ENCODE results near the gene CTNNA2. TPM values are rescaled to one million over a fixed set of nuclear protein-coding genes. Genes with fewer than 3 reads are reported as not detected.

CTNNA2 gene
- total RNA-seq, 2 donors from 2014 or later, result 0.37 to 0.92 TPM

- intact Hi-C loops (cut with DNase I, micrococcal nuclease), result no loop called here
- no peak for ATAC-seq
- DNase-seq, result no peak
Measured at GRCh38 chr2:80403081-80403480, 890.2 kb downstream of the CTNNA2 start.

GRCh38 chr2:80407377-80407776, 894.5 kb downstream of the CTNNA2 start:
- DNase-seq, result no peak
- no peak for ATAC-seq
- intact Hi-C loops (cut with DNase I, micrococcal nuclease), result no loop called here

- no peak for DNase-seq
- intact Hi-C loops (cut with DNase I, micrococcal nuclease), result no loop called here
- ATAC-seq, result no peak
Measured at GRCh38 chr2:80410346-80410745, 897.5 kb downstream of the CTNNA2 start.

GRCh38 chr2:80413136-80413535, 900.3 kb downstream of the CTNNA2 start:
- DNase-seq, result no peak
- intact Hi-C loops (cut with DNase I, micrococcal nuclease), result no loop called here
- no peak for ATAC-seq

GRCh38 chr2:80417737-80418136, 904.9 kb downstream of the CTNNA2 start:
- no peak for DNase-seq

GRCh38 chr2:80420530-80421208, 907.8 kb downstream of the CTNNA2 start:
- intact Hi-C loops (cut with DNase I, micrococcal nuclease), result no loop called here
- no peak for ATAC-seq
- no peak for DNase-seq

More at GRCh38 chr2:80417737-80418136, 904.9 kb downstream of the CTNNA2 start:
- intact Hi-C loops (cut with DNase I, micrococcal nuclease), result no loop called here
- no peak for ATAC-seq

- no peak for DNase-seq
- ATAC-seq, result no peak
- intact Hi-C loops (cut with DNase I, micrococcal nuclease), result no loop called here
Measured at GRCh38 chr2:80429251-80429650, 916.4 kb downstream of the CTNNA2 start.

- intact Hi-C loops (cut with DNase I, micrococcal nuclease), result no loop called here
- no peak for ATAC-seq
- DNase-seq, result no peak
Measured at GRCh38 chr2:80437959-80438358, 925.1 kb downstream of the CTNNA2 start.

GRCh38 chr2:80438686-80439085, 925.8 kb downstream of the CTNNA2 start:
- no peak for ATAC-seq
- DNase-seq, result no peak
- intact Hi-C loops (cut with DNase I, micrococcal nuclease), result no loop called here

GRCh38 chr2:80454628-80455027, 941.8 kb downstream of the CTNNA2 start:
- ATAC-seq (no peak), DNase-seq (peak in 1 of 2 donors; percentile 4)
- intact Hi-C loops (cut with DNase I, micrococcal nuclease), result no loop called here

GRCh38 chr2:80459028-80459427, 946.2 kb downstream of the CTNNA2 start:
- ATAC-seq, result no peak
- no peak for DNase-seq
- intact Hi-C loops (cut with DNase I, micrococcal nuclease), result no loop called here

- no peak for DNase-seq
- ATAC-seq, result no peak
- intact Hi-C loops (cut with DNase I, micrococcal nuclease), result no loop called here
Measured at GRCh38 chr2:80461505-80462197, 948.8 kb downstream of the CTNNA2 start.

- intact Hi-C loops (cut with DNase I, micrococcal nuclease), result no loop called here
- ATAC-seq (no peak), DNase-seq (no peak)
Measured at GRCh38 chr2:80462654-80463053, 949.8 kb downstream of the CTNNA2 start.

- intact Hi-C loops (cut with DNase I, micrococcal nuclease), result no loop called here
- DNase-seq (no peak), ATAC-seq (no peak)
Measured at GRCh38 chr2:80464275-80464674, 951.4 kb downstream of the CTNNA2 start.

- intact Hi-C loops (cut with DNase I, micrococcal nuclease), result no loop called here
- no peak for ATAC-seq
- DNase-seq, result no peak
Measured at GRCh38 chr2:80467262-80467811, 954.5 kb downstream of the CTNNA2 start.

GRCh38 chr2:80469428-80469827, 956.6 kb downstream of the CTNNA2 start:
- no peak for DNase-seq
- intact Hi-C loops (cut with DNase I, micrococcal nuclease), result no loop called here
- ATAC-seq, result no peak

- intact Hi-C loops (cut with DNase I, micrococcal nuclease), result no loop called here
- no peak for DNase-seq
- ATAC-seq, result no peak
Measured at GRCh38 chr2:80473069-80473468, 960.2 kb downstream of the CTNNA2 start.

GRCh38 chr2:80473796-80474195, 960.9 kb downstream of the CTNNA2 start:
- no peak for DNase-seq
- ATAC-seq, result no peak
- intact Hi-C loops (cut with DNase I, micrococcal nuclease), result no loop called here

- no peak for DNase-seq
- no peak for ATAC-seq
- intact Hi-C loops (cut with DNase I, micrococcal nuclease), result no loop called here
Measured at GRCh38 chr2:80475970-80476369, 963.1 kb downstream of the CTNNA2 start.

GRCh38 chr2:80476535-80477117, 963.8 kb downstream of the CTNNA2 start:
- ATAC-seq, result no peak
- intact Hi-C loops (cut with DNase I, micrococcal nuclease), result no loop called here
- no peak for DNase-seq

Measured in left colon (tissue), 2 donors.